ENCODE measurements around the gene ARHGEF11. TPM values are rescaled to one million over a fixed set of nuclear protein-coding genes. Genes with fewer than 3 reads are reported as not detected.

The ARHGEF11 gene
- total and polyA plus RNA-seq, 2 donors (not counting 1 experiment from before 2014, with no cell fraction given) = 1.0 to 4.6 TPM

GRCh38 chr1:157050836-157051235, 5.3 kb upstream of the ARHGEF11 start:
- CTCF ChIA-PET = interaction anchor here (1.3 kb wide), 1 partner anchor 39 kb away, joined by 5 read pairs; no protein-coding TSS in a partner anchor
- POLR2A ChIA-PET = no interaction called here
- H3K4me3 ChIP-seq (ENCODE audit: control extremely low read depth in 1 of 5, extremely low read depth in 1 of 5, insufficient read depth in 1 of 5, low read depth in 2 of 5, low read length in 4 of 5) = no peak overlapping the region
- TF ChIP-seq EZH2 (IDR thresholded peaks at IDR 0.05; ENCODE audit: borderline replicate concordance, insufficient read depth, low read depth, low read length, poor library complexity, severe bottlenecking) = no peak
- TF ChIP-seq CTCF (IDR thresholded peaks at IDR 0.05) = no peak
- DNase-seq (no peak), ATAC-seq (ENCODE audit: low read depth) (no peak)
- peaks cover 10% of the 10 kb centered on the region for H3K4me1 Mint-ChIP-seq
- H3K9ac ChIP-seq (ENCODE audit: low read length) = no peak overlapping the region
- no peak overlapping the region for H3K4me2 ChIP-seq (replicated peaks; ENCODE audit: low read depth, low read length, poor library complexity, severe bottlenecking)
- H3K36me3 ChIP-seq (replicated peaks in 1 of 2; ENCODE audit: control extremely low read depth in 1 of 2, control insufficient read depth in 1 of 2, extremely low read depth in 1 of 2, insufficient read depth in 2 of 2, low read length in 1 of 2) = no peaks in the 10 kb centered on the region
- no peak overlapping the region for H3K27ac Mint-ChIP-seq
- H3K4me1 ChIP-seq (ENCODE audit: control insufficient read depth in 2 of 2, insufficient read depth in 2 of 2, low read length in 2 of 2) = peaks cover 7 to 10% of the 10 kb centered on the region in 2 donors
- peaks cover 5% of the 10 kb centered on the region for H3K9me3 Mint-ChIP-seq (ENCODE audit: insufficient read depth)
- H3K27me3 ChIP-seq (replicated peaks in 1 of 4; ENCODE audit: control extremely low read depth in 1 of 4, control insufficient read depth in 3 of 4, insufficient read depth in 4 of 4, low read length in 3 of 4) = peaks cover 0 to 28% (median 20%) of the 10 kb centered on the region in 4 experiments
- H2AFZ ChIP-seq (ENCODE audit: insufficient read depth, low read depth, low read length, poor library complexity, severe bottlenecking) = no peak overlapping the region
- no peaks in the 10 kb centered on the region for H4K20me1 ChIP-seq (ENCODE audit: control insufficient read depth, insufficient read depth, low read length, poor library complexity, severe bottlenecking)
- intact Hi-C loops (cut with micrococcal nuclease) = no loop called here
- no peak overlapping the region for H3K4me3 Mint-ChIP-seq
- WGBS (ENCODE audit: insufficient coverage) = 82% methylated on average over 1 of the region's 2 CpGs
- peaks cover 3 to 10% (median 7%) of the 10 kb centered on the region in 3 donors for H3K9me3 ChIP-seq (ENCODE audit: control extremely low read depth in 1 of 3, control insufficient read depth in 2 of 3, insufficient read depth in 1 of 3, low read length in 2 of 3)
- peaks cover 52% of the 10 kb centered on the region for H3K27me3 Mint-ChIP-seq
- no peaks in the 10 kb centered on the region for H3K79me2 ChIP-seq (ENCODE audit: control insufficient read depth, insufficient read depth, low read length)
- H3K27ac ChIP-seq (ENCODE audit: low read length in 2 of 2) = no peak overlapping the region

GRCh38 chr1:157047062-157047410, 1.5 kb upstream of the ARHGEF11 start:
- no peak overlapping the region for H3K4me3 ChIP-seq (ENCODE audit: control extremely low read depth in 1 of 5, extremely low read depth in 1 of 5, insufficient read depth in 1 of 5, low read depth in 2 of 5, low read length in 4 of 5)
- no peaks in the 10 kb centered on the region for H3K79me2 ChIP-seq (ENCODE audit: control insufficient read depth, insufficient read depth, low read length)
- H4K20me1 ChIP-seq (ENCODE audit: control insufficient read depth, insufficient read depth, low read length, poor library complexity, severe bottlenecking) = no peaks in the 10 kb centered on the region
- H2AFZ ChIP-seq (ENCODE audit: insufficient read depth, low read depth, low read length, poor library complexity, severe bottlenecking) = no peak overlapping the region
- no peak overlapping the region for H3K27ac ChIP-seq (ENCODE audit: low read length in 2 of 2)
- Mint-ChIP-seq H3K4me3 (peak overlapping the region; percentile 94), H3K4me1 (peaks cover 13% of the 10 kb centered on the region), H3K27me3 (peaks cover 79% of the 10 kb centered on the region), H3K27ac (no peak overlapping the region), H3K9me3 (ENCODE audit: insufficient read depth) (peaks cover 3% of the 10 kb centered on the region)
- no CpG with 5 or more reads among the region's 2 CpGs for WGBS (ENCODE audit: insufficient coverage)
- TF ChIP-seq EZH2 (IDR thresholded peaks at IDR 0.05; ENCODE audit: borderline replicate concordance, insufficient read depth, low read depth, low read length, poor library complexity, severe bottlenecking) = no peak
- TF ChIP-seq CTCF (IDR thresholded peaks at IDR 0.05) = no peak
- peaks cover 2 to 3% (median 3%) of the 10 kb centered on the region in 3 donors for H3K9me3 ChIP-seq (ENCODE audit: control extremely low read depth in 1 of 3, control insufficient read depth in 2 of 3, insufficient read depth in 1 of 3, low read length in 2 of 3)
- POLR2A ChIA-PET = no interaction called here
- DNase-seq = no peak
- no peak for ATAC-seq (ENCODE audit: low read depth)
- peaks cover 12 to 15% of the 10 kb centered on the region in 2 donors for H3K4me1 ChIP-seq (ENCODE audit: control insufficient read depth in 2 of 2, insufficient read depth in 2 of 2, low read length in 2 of 2)
- CTCF ChIA-PET = no interaction called here
- no peak overlapping the region for H3K9ac ChIP-seq (ENCODE audit: low read length)
- peaks cover 0 to 59% (median 43%) of the 10 kb centered on the region in 4 experiments for H3K27me3 ChIP-seq (replicated peaks in 1 of 4; ENCODE audit: control extremely low read depth in 1 of 4, control insufficient read depth in 3 of 4, insufficient read depth in 4 of 4, low read length in 3 of 4)
- intact Hi-C loops (cut with micrococcal nuclease) = no loop called here
- H3K36me3 ChIP-seq (replicated peaks in 1 of 2; ENCODE audit: control extremely low read depth in 1 of 2, control insufficient read depth in 1 of 2, extremely low read depth in 1 of 2, insufficient read depth in 2 of 2, low read length in 1 of 2) = no peaks in the 10 kb centered on the region
- no peak overlapping the region for H3K4me2 ChIP-seq (replicated peaks; ENCODE audit: low read depth, low read length, poor library complexity, severe bottlenecking)

All from B cell (primary cell).